KMS-11 (cell line): ENCODE results near the gene PCDHGC3.

ENCODE experiments used
- H2AFZ ChIP-seq: fragments of 200-600 bp; sonication (generic); 2 replicates; pipeline ENCODE4 v1.6.1; 2016; ENCODE audit warnings: antibody characterized with exemption, mixed run types, low read depth
- H3K27ac ChIP-seq: fragments of 200-600 bp; sonication (generic); 2 replicates; pipeline ENCODE4 v1.6.1; 2016; ENCODE audit warnings: mild to moderate bottlenecking, mixed run types
- H3K27me3 ChIP-seq: fragments of 200-600 bp; sonication (generic); 2 replicates; pipeline ENCODE4 v1.6.1; 2017; ENCODE audit warnings: mild to moderate bottlenecking, low read depth, mixed run types, moderate library complexity; ENCODE audit not compliant: insufficient read depth
- H3K36me3 ChIP-seq: fragments of 200-600 bp; sonication (generic); 2 replicates; pipeline ENCODE4 v1.6.1; 2017; ENCODE audit warnings: mild to moderate bottlenecking, mixed run types; ENCODE audit not compliant: insufficient read depth
- H3K4me1 ChIP-seq: fragments of 200-600 bp; sonication (generic); 2 replicates; pipeline ENCODE4 v1.6.1; 2016; ENCODE audit warnings: mild to moderate bottlenecking, low read depth, mixed run types; ENCODE audit not compliant: poor library complexity, severe bottlenecking
- H3K4me2 ChIP-seq: fragments of 200-600 bp; sonication (generic); 2 replicates; pipeline ENCODE4 v1.7.0; 2016; ENCODE audit warnings: mild to moderate bottlenecking, mixed run types
- H3K4me3 ChIP-seq: fragments of 200-600 bp; sonication (generic); IDR thresholded peaks from 2 replicates; pipeline ENCODE4 v1.6.1; 2017; ENCODE audit warnings: low read depth, low read length, mixed read lengths; ENCODE audit not compliant: insufficient read depth
- H3K79me2 ChIP-seq: fragments of 200-600 bp; sonication (generic); 2 replicates; pipeline ENCODE4 v1.6.1; 2016; ENCODE audit warnings: low read depth, mixed run types; ENCODE audit not compliant: insufficient read depth
- H3K9ac ChIP-seq: fragments of 200-600 bp; sonication (generic); 2 replicates; pipeline ENCODE4 v1.6.1; 2016; ENCODE audit warnings: mild to moderate bottlenecking, mixed run types
- H4K20me1 ChIP-seq: fragments of 200-600 bp; sonication (generic); 2 replicates; pipeline ENCODE4 v1.6.1; 2016; ENCODE audit warnings: mild to moderate bottlenecking, mixed run types; ENCODE audit not compliant: insufficient read depth
- CTCF ChIP-seq: fragments of 200-600 bp; sonication (generic); conservative IDR thresholded peaks from 2 replicates; pipeline ENCODE4 v1.6.1; 2017; ENCODE audit warnings: low read depth, mild to moderate bottlenecking, antibody characterized with exemption, low read length, moderate library complexity, mixed read lengths

The PCDHGC3 gene

GRCh38 chr5:141508798-141509611, 33.2 kb downstream of the PCDHGC3 start:
- H3K36me3 ChIP-seq: no peaks in the 10 kb centered on the region

GRCh38 chr5:141510160-141510559, 34.4 kb downstream of the PCDHGC3 start:
- no peak overlapping the region for H3K4me3 ChIP-seq
- H3K27ac ChIP-seq: no peak overlapping the region
- H4K20me1 ChIP-seq: no peaks in the 10 kb centered on the region
- no peaks in the 10 kb centered on the region for H3K27me3 ChIP-seq
- no peak overlapping the region for H3K4me2 ChIP-seq
- H3K36me3 ChIP-seq: no peaks in the 10 kb centered on the region
- H2AFZ ChIP-seq: no peak overlapping the region
- H3K9ac ChIP-seq: no peak overlapping the region
- H3K4me1 ChIP-seq: no peaks in the 10 kb centered on the region
- no peak for TF ChIP-seq CTCF
- H3K79me2 ChIP-seq: no peaks in the 10 kb centered on the region

More at GRCh38 chr5:141508798-141509611, 33.2 kb downstream of the PCDHGC3 start:
- Histone ChIP-seq H4K20me1 (no peaks in the 10 kb centered on the region), H3K27ac (no peak overlapping the region), H3K4me1 (no peaks in the 10 kb centered on the region), H3K9ac (no peak overlapping the region), H3K4me2 (no peak overlapping the region), H3K79me2 (no peaks in the 10 kb centered on the region), H2AFZ (no peak overlapping the region), H3K27me3 (no peaks in the 10 kb centered on the region), H3K4me3 (no peak overlapping the region)
- TF ChIP-seq CTCF: no peak

- TF ChIP-seq CTCF: no peak
- H3K79me2 ChIP-seq: no peaks in the 10 kb centered on the region
- no peaks in the 10 kb centered on the region for H3K4me1 ChIP-seq
- H2AFZ ChIP-seq: no peak overlapping the region
- H3K27me3 ChIP-seq: no peaks in the 10 kb centered on the region
- no peak overlapping the region for H3K4me2 ChIP-seq
- no peak overlapping the region for H3K27ac ChIP-seq
- no peak overlapping the region for H3K4me3 ChIP-seq
- no peak overlapping the region for H3K9ac ChIP-seq
- H4K20me1 ChIP-seq: no peaks in the 10 kb centered on the region
- no peaks in the 10 kb centered on the region for H3K36me3 ChIP-seq
Measured at GRCh38 chr5:141510850-141511601, 35.3 kb downstream of the PCDHGC3 start.

GRCh38 chr5:141511771-141512325, 36.1 kb downstream of the PCDHGC3 start:
- no peak overlapping the region for H3K4me2 ChIP-seq
- H3K36me3 ChIP-seq: no peaks in the 10 kb centered on the region
- H4K20me1 ChIP-seq: no peaks in the 10 kb centered on the region
- no peak overlapping the region for H3K27ac ChIP-seq
- no peaks in the 10 kb centered on the region for H3K27me3 ChIP-seq
- no peak overlapping the region for H3K9ac ChIP-seq
- no peak for TF ChIP-seq CTCF
- no peaks in the 10 kb centered on the region for H3K4me1 ChIP-seq
- no peaks in the 10 kb centered on the region for H3K79me2 ChIP-seq
- no peak overlapping the region for H2AFZ ChIP-seq
- H3K4me3 ChIP-seq: no peak overlapping the region
